ENCODE results near the gene KBTBD4.
"Not testable (repeated sequence)": the region's sequence is repeated elsewhere in the genome, so short reads cannot be mapped to it uniquely, and the experiment has no call there.

Gene KBTBD4

GRCh38 chr11:47565340-47566148 is 13.2 kb downstream of the KBTBD4 start, which contains the start of gene PTPMT1:
PTPMT1 (plus strand) TSS chr11:47565599; CDS start chr11:47565623, 24 bp downstream.
- Histone ChIP-seq H3K27ac (peak within 1 kb of the TSS; percentile 31 to 96 (median 89)), H3K4me3 (peak within 1 kb of the TSS; percentile 69 to 95 (median 84))

- H3K27ac ChIP-seq, result peak overlapping the region; percentile 31 to 96 (median 89)
- peak overlapping the region; percentile 69 to 95 (median 84) for H3K4me3 ChIP-seq
These were observed 13.8 kb downstream of the KBTBD4 start for GRCh38 chr11:47564933-47565339.

DNA sequence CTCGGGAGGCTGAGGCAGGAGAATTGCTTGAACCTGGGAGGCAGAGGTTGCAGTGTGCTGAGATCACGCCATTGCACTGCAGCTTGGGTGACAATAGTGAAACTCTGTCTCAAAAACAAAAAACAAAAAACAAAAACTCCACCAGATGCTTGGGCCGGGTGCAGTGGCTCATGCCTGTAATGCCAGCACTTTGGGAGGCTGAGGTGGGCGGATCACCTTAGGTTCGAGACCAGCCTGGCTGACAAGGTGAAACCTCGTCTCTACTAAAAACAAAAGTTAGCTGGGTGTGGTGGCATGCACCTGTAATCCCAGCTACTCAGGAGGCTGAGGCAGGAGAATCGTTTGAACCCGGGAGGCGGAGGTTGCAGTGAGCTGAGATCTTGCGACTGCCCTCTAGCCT is 14.4 kb downstream of the KBTBD4 start:
- H3K4me3 ChIP-seq, result not testable (repeated sequence)
- H3K27ac ChIP-seq, result peak overlapping the region in 2 of 21 experiments; percentile 84 to 96

GRCh38 chr11:47562393-47562792 is 16.4 kb downstream of the KBTBD4 start:
- H3K27ac ChIP-seq, H3K4me3 ChIP-seq: not testable (repeated sequence)

- Histone ChIP-seq H3K4me3 (no peak overlapping the region), H3K27ac (no peak overlapping the region)
These were observed 18.3 kb downstream of the KBTBD4 start for GRCh38 chr11:47560426-47560825.

DNA sequence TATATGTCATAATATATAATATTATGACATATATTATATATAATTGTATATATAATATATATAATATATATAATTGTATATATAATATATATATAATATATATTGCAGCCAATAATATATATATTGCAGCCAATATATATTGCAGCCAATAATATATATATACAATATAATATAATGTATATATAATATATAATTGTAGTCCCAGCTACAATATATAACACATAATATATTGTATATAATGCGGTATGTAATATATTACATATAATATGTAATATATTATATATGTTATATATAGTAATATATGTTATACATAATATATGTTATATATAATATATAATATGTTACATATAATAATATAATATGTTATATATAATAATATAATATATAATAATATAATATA is 20.1 kb downstream of the KBTBD4 start:
- Histone ChIP-seq H3K27ac (no peak overlapping the region), H3K4me3 (no peak overlapping the region)

- H3K27ac ChIP-seq, H3K4me3 ChIP-seq: not testable (repeated sequence)
These were observed 21.8 kb downstream of the KBTBD4 start for GRCh38 chr11:47557004-47557403.

GRCh38 chr11:47553406-47553743 is 25.4 kb downstream of the KBTBD4 start:
- Histone ChIP-seq H3K27ac (peak overlapping the region in 18 of 21 experiments; percentile 62 to 98 (median 95)), H3K4me3 (peak overlapping the region; percentile 92 to 100 (median 96))

- H3K4me3 ChIP-seq, result peak within 1 kb of the TSS; percentile 92 to 100 (median 96)
- H3K27ac ChIP-seq, result peak within 1 kb of the TSS; percentile 81 to 98 (median 95)
These were observed 26.0 kb downstream of the KBTBD4 start, which contains the start of gene CELF1 for GRCh38 chr11:47552566-47553405. CELF1 (minus strand) TSS chr11:47553132; CDS start chr11:47499523, 53,609 bp downstream.

DNA sequence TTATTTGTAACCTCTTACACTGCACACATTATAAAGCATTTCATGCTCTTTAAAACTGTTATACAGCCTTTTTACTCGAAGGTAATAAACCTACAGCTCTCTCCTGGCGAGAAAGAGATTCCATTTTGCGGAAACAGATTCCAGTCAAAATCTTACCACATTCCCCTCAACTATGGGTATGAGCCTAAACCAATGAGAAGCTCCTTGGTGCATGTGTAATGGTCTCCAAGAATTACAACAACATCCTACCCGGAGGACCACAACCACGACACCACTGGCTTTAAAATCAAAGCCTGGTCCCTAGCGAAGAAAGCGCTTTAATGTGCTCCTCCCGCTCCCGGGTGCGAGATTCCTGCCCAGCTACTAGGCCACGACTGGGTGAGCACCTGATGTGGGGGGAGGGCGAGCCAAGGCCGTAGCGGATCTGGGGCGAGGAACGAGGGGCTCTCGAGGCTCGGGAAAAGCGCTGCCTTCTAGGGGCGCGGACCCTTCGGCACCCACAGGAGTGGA is 26.7 kb downstream of the KBTBD4 start:
- Histone ChIP-seq H3K27ac (peak overlapping the region; percentile 81 to 98 (median 95)), H3K4me3 (peak overlapping the region; percentile 92 to 100 (median 96))

DNA sequence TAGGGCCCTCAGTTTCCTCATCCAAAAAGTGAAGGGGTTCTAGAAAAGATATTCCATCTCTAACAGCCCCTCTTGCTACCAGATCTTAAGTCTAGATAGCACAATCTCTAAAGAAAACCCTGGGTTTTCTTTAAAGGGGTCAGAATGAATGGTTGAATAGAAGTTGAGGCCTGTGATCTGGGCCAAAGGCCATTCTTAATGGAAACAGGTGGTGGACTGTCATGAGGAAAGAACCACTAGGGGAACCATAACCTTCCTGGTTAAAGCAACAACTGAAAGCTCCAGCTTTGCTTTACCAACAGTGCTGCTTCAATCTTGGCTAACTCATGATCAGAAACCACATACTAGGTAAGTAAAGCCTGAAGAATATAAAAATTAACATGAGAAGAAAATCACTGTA is 27.7 kb downstream of the KBTBD4 start:
- Histone ChIP-seq H3K4me3 (peak overlapping the region in 3 of 7 experiments; percentile 92 to 96 (median 95)), H3K27ac (peak overlapping the region in 10 of 21 experiments; percentile 20 to 98 (median 96))

DNA sequence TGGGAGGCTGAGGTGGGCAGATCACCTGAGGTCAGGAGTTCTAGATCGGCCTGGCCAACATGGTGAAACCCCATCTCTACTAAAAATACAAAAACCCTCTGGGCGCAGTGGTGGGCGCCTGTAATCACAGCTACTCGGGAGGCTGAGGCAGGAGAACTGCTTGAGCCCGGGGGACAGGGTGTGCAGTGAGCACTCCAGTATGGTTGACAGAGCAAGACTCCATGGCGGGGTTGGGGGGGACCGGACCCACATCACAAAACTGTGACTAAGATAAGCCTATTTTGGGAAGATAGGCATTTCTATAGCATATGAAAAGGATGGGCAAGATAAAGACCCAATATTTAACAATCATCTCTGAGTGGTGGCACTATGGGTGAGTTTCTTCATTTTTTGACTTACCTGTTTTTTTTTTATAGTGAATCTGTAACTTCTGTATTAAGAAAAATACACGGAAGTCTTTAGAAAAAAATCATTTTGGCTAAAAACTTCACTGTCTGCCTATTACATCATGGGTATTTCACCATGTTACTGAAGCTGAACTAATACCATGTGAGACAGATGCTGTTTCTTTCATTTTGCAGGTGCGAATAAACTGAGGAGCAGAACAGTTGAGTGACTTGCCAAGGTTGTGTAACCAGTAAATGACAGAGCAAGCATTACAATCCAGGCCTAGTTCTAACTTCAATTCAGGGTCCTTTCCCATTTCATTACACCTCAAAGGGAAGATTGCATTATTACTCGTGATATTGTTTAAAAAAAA is 28.3 kb downstream of the KBTBD4 start:
- H3K27ac ChIP-seq, result peak overlapping the region in 3 of 21 experiments; percentile 20 to 97 (median 96)
- no peak overlapping the region for H3K4me3 ChIP-seq

GRCh38 chr11:47546274-47546673 is 32.5 kb downstream of the KBTBD4 start:
- H3K27ac ChIP-seq, H3K4me3 ChIP-seq: not testable (repeated sequence)

DNA sequence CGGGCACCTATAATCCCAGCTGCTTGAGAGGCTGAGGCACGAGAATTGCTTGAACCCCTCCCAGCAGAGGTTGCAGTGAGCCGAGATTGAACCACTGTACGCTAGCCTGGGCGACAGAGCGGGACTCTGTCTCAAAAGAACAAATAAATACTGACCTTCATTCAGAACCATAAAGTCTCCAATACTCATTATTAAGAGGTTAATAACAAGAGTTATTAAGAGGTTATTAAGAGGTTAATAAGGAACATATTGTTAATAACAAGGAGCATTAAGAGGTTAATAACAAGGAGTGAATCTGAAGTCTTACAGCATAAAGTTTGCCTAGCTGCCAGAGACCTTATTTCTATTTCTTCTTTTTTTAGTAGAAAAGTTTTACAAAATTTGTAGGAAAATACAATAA is 33.5 kb downstream of the KBTBD4 start:
- no peak overlapping the region for H3K27ac ChIP-seq

DNA sequence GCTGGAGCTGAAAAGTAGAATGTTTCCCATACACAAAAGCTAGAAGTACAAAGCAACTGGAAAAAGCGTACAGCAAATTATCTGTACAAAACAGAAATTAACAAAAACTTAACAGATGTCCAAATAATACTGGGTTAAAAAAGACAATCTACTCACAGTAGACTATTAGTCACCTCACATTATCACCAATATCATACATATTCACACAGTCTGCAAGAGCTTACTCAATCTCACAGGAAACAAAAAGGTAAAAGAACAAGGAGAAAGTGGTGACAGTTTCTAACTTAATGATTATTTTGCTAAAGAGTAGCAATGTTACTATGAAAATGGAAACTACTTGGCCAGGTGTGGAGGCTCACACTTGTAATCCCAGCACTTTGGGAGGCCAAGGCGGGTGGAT is 37.7 kb downstream of the KBTBD4 start:
- Histone ChIP-seq H3K27ac (peak overlapping the region in 6 of 21 experiments; percentile 1 to 78 (median 50)), H3K4me3 (no peak overlapping the region)

More for the DNA sequence above, 33.5 kb downstream of the KBTBD4 start:
- no peak overlapping the region for H3K4me3 ChIP-seq

- Histone ChIP-seq H3K27ac (peak overlapping the region in 6 of 21 experiments; percentile 1 to 78 (median 38)), H3K4me3 (no peak overlapping the region)
These were observed 39.1 kb downstream of the KBTBD4 start for GRCh38 chr11:47539681-47540039.

GRCh38 chr11:47538741-47539565 is 39.8 kb downstream of the KBTBD4 start:
- H3K4me3 ChIP-seq, result no peak overlapping the region
- peak overlapping the region in 4 of 21 experiments; percentile 3 to 46 (median 22) for H3K27ac ChIP-seq

GRCh38 chr11:47536915-47537314 is 41.9 kb downstream of the KBTBD4 start:
- H3K4me3 ChIP-seq, result no peak overlapping the region
- no peak overlapping the region for H3K27ac ChIP-seq

Measured in skin epidermis (tissue), 12 donors.